ENCODE measurements around the gene IL10RA.

The IL10RA gene

DNA sequence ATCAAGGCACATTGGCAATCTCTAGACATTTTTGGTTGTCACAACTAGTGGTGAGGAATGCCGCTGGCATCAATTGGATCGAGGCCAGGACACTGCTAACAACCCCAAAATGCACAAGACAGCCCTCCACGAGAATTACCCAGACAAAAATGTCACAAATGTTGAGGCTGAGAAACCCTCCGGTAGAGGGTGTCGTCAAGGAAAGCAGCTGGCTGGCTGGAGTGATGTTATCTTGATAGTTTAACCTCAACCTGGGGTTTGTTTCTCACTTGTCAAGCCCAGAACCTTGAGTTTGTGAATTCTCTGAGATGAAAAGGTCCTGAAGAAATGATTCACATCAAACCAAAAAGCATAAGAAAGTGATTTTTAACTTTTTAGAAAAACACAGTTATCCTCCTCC, 35.9 kb upstream of the IL10RA start:
- peak; percentile 56 for DNase-seq (ENCODE audit: extremely low spot score)
- ChIA-PET POLR2A (no interaction called here), CTCF (interaction anchor here (0.6 to 6.7 kb wide), 20 partner anchors 10 to 524 kb away, joined by 3 to 64 read pairs (median 4); no protein-coding TSS in a partner anchor)
- TF ChIP-seq CTCF (IDR thresholded peaks at IDR 0.05; ENCODE audit: control extremely low read depth, extremely low read depth, low read depth, missing control alignments), result peak; percentile 44

- ChIA-PET POLR2A (no interaction called here), CTCF (interaction anchor here (0.6 to 6.7 kb wide), 24 partner anchors 9 to 525 kb away, joined by 3 to 64 read pairs (median 4); no protein-coding TSS in a partner anchor)
- no peak for TF ChIP-seq CTCF (IDR thresholded peaks at IDR 0.05; ENCODE audit: control extremely low read depth, extremely low read depth, low read depth, missing control alignments)
- DNase-seq (ENCODE audit: extremely low spot score), result peak; percentile 23
These were observed 34.9 kb upstream of the IL10RA start for GRCh38 chr11:117950993-117951961.

DNA sequence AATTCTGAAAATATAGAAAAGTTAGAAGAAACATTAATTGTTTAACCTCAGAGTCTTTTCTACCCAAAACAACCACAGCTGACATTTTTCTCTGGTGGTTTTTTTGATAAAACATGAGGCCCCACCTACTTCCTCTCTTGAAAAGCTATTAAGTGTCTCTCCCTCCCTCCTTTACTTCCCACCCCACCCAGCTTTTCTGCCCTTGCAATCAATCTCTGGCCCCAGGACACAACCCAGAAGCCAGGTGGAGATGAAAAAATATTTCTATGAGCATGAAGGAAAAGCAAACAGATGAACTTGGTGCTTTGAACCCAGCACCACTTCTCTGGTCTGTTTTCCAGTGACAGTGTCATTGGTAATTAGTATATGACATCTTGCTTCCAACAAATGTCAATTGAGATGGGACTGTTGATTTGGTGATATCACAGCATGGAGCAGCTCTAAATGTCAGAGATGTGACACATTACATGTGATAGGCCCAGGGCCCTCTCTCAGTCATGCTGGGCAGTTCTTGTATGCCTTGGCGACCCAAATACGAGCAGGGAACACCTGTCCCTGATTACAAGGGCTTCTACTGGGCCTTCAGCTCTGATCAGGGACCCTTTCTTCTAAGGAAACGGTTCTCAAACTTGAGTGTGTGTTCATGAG, 33.0 kb upstream of the IL10RA start:
- DNase-seq (ENCODE audit: extremely low spot score), result no peak
- ChIA-PET POLR2A (no interaction called here), CTCF (interaction anchor here (0.7 to 6.7 kb wide), 8 partner anchors 8 to 145 kb away, joined by 3 to 64 read pairs (median 5); no protein-coding TSS in a partner anchor)
- TF ChIP-seq CTCF (IDR thresholded peaks at IDR 0.05; ENCODE audit: control extremely low read depth, extremely low read depth, low read depth, missing control alignments), result no peak

- DNase-seq (ENCODE audit: extremely low spot score), result no peak
- POLR2A ChIA-PET, result no interaction called here
- no peak for TF ChIP-seq CTCF (IDR thresholded peaks at IDR 0.05; ENCODE audit: control extremely low read depth, extremely low read depth, low read depth, missing control alignments)
- CTCF ChIA-PET, result no interaction called here
These were observed 27.2 kb upstream of the IL10RA start for GRCh38 chr11:117958949-117959348.

DNA sequence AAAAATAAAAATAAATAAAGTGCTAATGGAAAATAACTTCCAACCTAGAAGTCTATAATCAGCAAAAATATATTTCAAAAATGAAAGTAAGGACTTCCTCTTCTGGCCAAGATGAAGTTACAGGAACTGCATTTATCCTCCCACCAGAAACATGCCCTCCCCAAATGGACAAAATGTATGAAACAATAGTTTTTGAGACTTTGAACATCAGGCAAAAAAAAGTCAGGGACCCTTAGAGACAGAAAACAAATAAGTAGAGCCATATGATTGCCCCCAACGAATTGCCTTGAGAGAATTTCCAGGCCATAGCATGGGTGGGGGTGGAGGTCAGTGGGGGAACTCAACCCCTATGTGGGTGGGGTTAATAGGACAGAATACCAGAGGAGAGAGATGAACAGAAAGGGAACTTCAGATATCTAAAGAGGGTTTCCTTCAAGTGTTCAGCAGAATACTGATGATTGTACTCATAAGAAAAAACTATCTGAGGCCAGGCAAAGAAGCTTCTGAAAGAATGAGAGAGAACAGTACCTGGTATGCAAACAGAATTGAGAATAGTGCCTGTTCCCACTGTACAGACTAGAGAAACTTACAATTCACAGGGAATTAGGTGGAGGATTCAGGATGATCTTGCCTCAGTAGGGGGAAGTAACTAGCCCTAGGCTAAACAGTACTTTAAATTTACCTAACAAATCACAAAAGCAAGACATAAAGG, 26.6 kb upstream of the IL10RA start:
- TF ChIP-seq CTCF (IDR thresholded peaks at IDR 0.05; ENCODE audit: control extremely low read depth, extremely low read depth, low read depth, missing control alignments), result no peak
- CTCF ChIA-PET, result interaction anchor here (0.9 to 2.6 kb wide), 9 partner anchors 9 to 533 kb away, joined by 3 to 19 read pairs (median 4); no protein-coding TSS in a partner anchor
- DNase-seq (ENCODE audit: extremely low spot score), result no peak
- POLR2A ChIA-PET, result no interaction called here

GRCh38 chr11:117960406-117960805, 25.8 kb upstream of the IL10RA start:
- CTCF ChIA-PET, result interaction anchor here (0.9 to 2.6 kb wide), 9 partner anchors 9 to 534 kb away, joined by 3 to 19 read pairs (median 4); no protein-coding TSS in a partner anchor
- DNase-seq (ENCODE audit: extremely low spot score), result no peak
- TF ChIP-seq CTCF (IDR thresholded peaks at IDR 0.05; ENCODE audit: control extremely low read depth, extremely low read depth, low read depth, missing control alignments), result no peak
- POLR2A ChIA-PET, result no interaction called here

Data from GM10248 (cell line).